IPS DF 6.9 (cell line): ENCODE results near the gene KLF7.

Experiments used
- DNase-seq: peaks from one replicate; pipeline ENCODE4 v3.0.0-alpha.2; 2013; ENCODE audit warnings: low read depth, low spot score
- H3K27ac ChIP-seq: one replicate; pipeline ENCODE4 v1.5.1; 2013; ENCODE audit warnings: low read length, control low read depth
- H3K27me3 ChIP-seq: 2 replicates; pipeline ENCODE4 v1.6.1; 2013; ENCODE audit warnings: mild to moderate bottlenecking, low read length; ENCODE audit not compliant: control insufficient read depth, insufficient read depth
- H3K36me3 ChIP-seq: 2 replicates; pipeline ENCODE4 v1.6.1; 2013; ENCODE audit warnings: low read length; ENCODE audit not compliant: control insufficient read depth, insufficient read depth
- H3K4me1 ChIP-seq: 2 replicates; pipeline ENCODE4 v1.6.1; 2013; ENCODE audit warnings: low read length; ENCODE audit not compliant: control insufficient read depth, insufficient read depth
- H3K4me3 ChIP-seq: 2 replicates; pipeline ENCODE4 v1.5.1; 2013; ENCODE audit warnings: mild to moderate bottlenecking, low read length
- H3K9me3 ChIP-seq: 2 replicates; pipeline ENCODE4 v1.6.1; 2013; ENCODE audit warnings: low read length, inconsistent platforms; ENCODE audit not compliant: control insufficient read depth, insufficient read depth
- WGBS: extraction: QIAGEN DNeasy Blood & Tissue Kit; methylation state at CpG from one replicate; pipeline ENCODE4 v1.1.7; 2013; ENCODE audit warnings: mixed read lengths, missing lambda C conversion rate; ENCODE audit not compliant: insufficient read length, insufficient coverage; 5-methylcytosine and 5-hydroxymethylcytosine counted together

KLF7 gene

GRCh38 chr2:207137596-207138337 is 28.0 kb downstream of the KLF7 start:
- DNase-seq = no peak
- H3K27ac ChIP-seq = no peak overlapping the region
- no peaks in the 10 kb centered on the region for H3K9me3 ChIP-seq
- peaks cover 12% of the 10 kb centered on the region; the same call in 1 of the 2 replicates for H3K4me1 ChIP-seq
- no peaks in the 10 kb centered on the region for H3K36me3 ChIP-seq
- no CpG with 5 or more reads among the region's 2 CpGs for WGBS
- no peaks in the 10 kb centered on the region for H3K27me3 ChIP-seq
- no peak overlapping the region for H3K4me3 ChIP-seq

GRCh38 chr2:207136874-207137273 is 28.9 kb downstream of the KLF7 start:
- no peak for DNase-seq
- Histone ChIP-seq H3K4me1 (peaks cover 12% of the 10 kb centered on the region; the same call in 1 of the 2 replicates), H3K27me3 (no peaks in the 10 kb centered on the region), H3K36me3 (no peaks in the 10 kb centered on the region), H3K4me3 (no peak overlapping the region), H3K27ac (no peak overlapping the region), H3K9me3 (no peaks in the 10 kb centered on the region)
- WGBS = no CpG with 5 or more reads among the region's 2 CpGs

GRCh38 chr2:207135801-207136457 is 29.8 kb downstream of the KLF7 start:
- Histone ChIP-seq H3K4me3 (no peak overlapping the region), H3K4me1 (peaks cover 12% of the 10 kb centered on the region; the same call in 1 of the 2 replicates), H3K27ac (no peak overlapping the region), H3K27me3 (no peaks in the 10 kb centered on the region), H3K9me3 (no peaks in the 10 kb centered on the region), H3K36me3 (no peaks in the 10 kb centered on the region)
- no peak for DNase-seq
- no CpG with 5 or more reads among the region's 9 CpGs for WGBS

- WGBS = no CpG with 5 or more reads among the region's 1 CpG
- H3K27me3 ChIP-seq = no peaks in the 10 kb centered on the region
- H3K4me3 ChIP-seq = no peak overlapping the region
- no peaks in the 10 kb centered on the region for H3K36me3 ChIP-seq
- no peak for DNase-seq
- H3K9me3 ChIP-seq = no peaks in the 10 kb centered on the region
- peaks cover 9% of the 10 kb centered on the region; the same call in 1 of the 2 replicates for H3K4me1 ChIP-seq
- H3K27ac ChIP-seq = no peak overlapping the region
Measured at GRCh38 chr2:207135340-207135739, 30.4 kb downstream of the KLF7 start.

GRCh38 chr2:207133820-207134519 is 31.8 kb downstream of the KLF7 start:
- DNase-seq = no peak
- Histone ChIP-seq H3K27me3 (no peaks in the 10 kb centered on the region), H3K27ac (no peak overlapping the region), H3K9me3 (no peaks in the 10 kb centered on the region), H3K4me3 (no peak overlapping the region), H3K36me3 (no peaks in the 10 kb centered on the region), H3K4me1 (peaks cover 9% of the 10 kb centered on the region; the same call in 1 of the 2 replicates)
- no CpG with 5 or more reads among the region's 13 CpGs for WGBS

- Histone ChIP-seq H3K4me3 (no peak overlapping the region), H3K36me3 (no peaks in the 10 kb centered on the region), H3K27ac (no peak overlapping the region), H3K9me3 (no peaks in the 10 kb centered on the region), H3K4me1 (peaks cover 9% of the 10 kb centered on the region; the same call in 1 of the 2 replicates), H3K27me3 (no peaks in the 10 kb centered on the region)
- no peak for DNase-seq
- 100% methylated on average over 1 of the region's 6 CpGs for WGBS
Measured at GRCh38 chr2:207133458-207133819, 32.3 kb downstream of the KLF7 start.

- H3K9me3 ChIP-seq = no peaks in the 10 kb centered on the region
- no peaks in the 10 kb centered on the region for H3K27me3 ChIP-seq
- no peak overlapping the region for H3K27ac ChIP-seq
- no peaks in the 10 kb centered on the region for H3K36me3 ChIP-seq
- DNase-seq = no peak
- H3K4me3 ChIP-seq = no peak overlapping the region
- peaks cover 9% of the 10 kb centered on the region; the same call in 1 of the 2 replicates for H3K4me1 ChIP-seq
Measured at GRCh38 chr2:207132019-207132418, 33.7 kb downstream of the KLF7 start.

GRCh38 chr2:207131594-207131993 is 34.2 kb downstream of the KLF7 start:
- no peaks in the 10 kb centered on the region for H3K36me3 ChIP-seq
- no peak overlapping the region for H3K4me3 ChIP-seq
- no peaks in the 10 kb centered on the region for H3K9me3 ChIP-seq
- no peak for DNase-seq
- no CpG with 5 or more reads among the region's 2 CpGs for WGBS
- no peaks in the 10 kb centered on the region for H3K27me3 ChIP-seq
- peaks cover 9% of the 10 kb centered on the region; the same call in 1 of the 2 replicates for H3K4me1 ChIP-seq
- H3K27ac ChIP-seq = no peak overlapping the region

GRCh38 chr2:207130958-207131521 is 34.7 kb downstream of the KLF7 start:
- Histone ChIP-seq H3K4me1 (peaks cover 9% of the 10 kb centered on the region; the same call in 1 of the 2 replicates), H3K36me3 (no peaks in the 10 kb centered on the region), H3K27ac (no peak overlapping the region), H3K9me3 (no peaks in the 10 kb centered on the region), H3K4me3 (no peak overlapping the region), H3K27me3 (no peaks in the 10 kb centered on the region)
- no CpG with 5 or more reads among the region's 2 CpGs for WGBS
- no peak for DNase-seq

GRCh38 chr2:207129821-207130220 is 35.9 kb downstream of the KLF7 start:
- H3K27ac ChIP-seq = no peak overlapping the region
- H3K36me3 ChIP-seq = no peaks in the 10 kb centered on the region
- 97% methylated on average over 2 of the region's 4 CpGs for WGBS
- DNase-seq = no peak
- H3K4me3 ChIP-seq = no peak overlapping the region
- H3K9me3 ChIP-seq = no peaks in the 10 kb centered on the region
- H3K27me3 ChIP-seq = no peaks in the 10 kb centered on the region
- peaks cover 9% of the 10 kb centered on the region; the same call in 1 of the 2 replicates for H3K4me1 ChIP-seq
